AG04449 (cell line): ENCODE results near the gene DLX6.

ENCODE experiments used
- CTCF ChIA-PET: fragments of 350-600 bp; formaldehyde crosslinking; extraction: SDS; loops from one replicate; lab custom pipeline; 2021; ENCODE audit warnings: antibody characterized with exemption; lab: Yijun Ruan, JAX
- POLR2A ChIA-PET: fragments of 400-600, 350-600 bp; formaldehyde crosslinking; extraction: SDS; loops from one replicate; lab custom pipeline; 2020; ENCODE audit warnings: antibody characterized with exemption, inconsistent platforms; lab: Yijun Ruan, JAX
- DNase-seq: peaks from one replicate; pipeline ENCODE4 v3.0.0-alpha.2; 2010; ENCODE audit warnings: low read depth, low spot score
- H3K4me3 ChIP-seq: 2 replicates; pipeline ENCODE4 v1.5.1; 2011; ENCODE audit warnings: low read depth, mild to moderate bottlenecking, control low read depth, low read length
- CTCF ChIP-seq: IDR thresholded peaks from one replicate; pipeline ENCODE4 v1.5.1; 2011; ENCODE audit warnings: mild to moderate bottlenecking, moderate library complexity, low read length, control low read depth, inconsistent platforms; ENCODE audit not compliant: insufficient read depth; ENCODE audit errors: missing control alignments

The DLX6 gene

GRCh38 chr7:97039374-97040065, 34.2 kb downstream of the DLX6 start:
- CTCF ChIA-PET, result interaction anchor here (2.2 kb wide), 1 partner anchor 12 kb away, joined by 6 read pairs; no protein-coding TSS in a partner anchor
- DNase-seq, result no peak
- POLR2A ChIA-PET, result no interaction called here
- no peak overlapping the region for H3K4me3 ChIP-seq
- no peak for TF ChIP-seq CTCF

- ChIA-PET POLR2A (no interaction called here), CTCF (no interaction called here)
- H3K4me3 ChIP-seq, result no peak overlapping the region
- TF ChIP-seq CTCF, result no peak
- peak; percentile 1 for DNase-seq
These were observed 37.9 kb downstream of the DLX6 start for GRCh38 chr7:97043281-97043680.
